ENCODE measurements around the gene CCDC194. TPM values are rescaled to one million over a fixed set of nuclear protein-coding genes. Genes with fewer than 3 reads are reported as not detected.

Gene CCDC194
- total and polyA plus RNA-seq, 7 donors, result 0.13 to 0.51 TPM; not detected in 5

DNA sequence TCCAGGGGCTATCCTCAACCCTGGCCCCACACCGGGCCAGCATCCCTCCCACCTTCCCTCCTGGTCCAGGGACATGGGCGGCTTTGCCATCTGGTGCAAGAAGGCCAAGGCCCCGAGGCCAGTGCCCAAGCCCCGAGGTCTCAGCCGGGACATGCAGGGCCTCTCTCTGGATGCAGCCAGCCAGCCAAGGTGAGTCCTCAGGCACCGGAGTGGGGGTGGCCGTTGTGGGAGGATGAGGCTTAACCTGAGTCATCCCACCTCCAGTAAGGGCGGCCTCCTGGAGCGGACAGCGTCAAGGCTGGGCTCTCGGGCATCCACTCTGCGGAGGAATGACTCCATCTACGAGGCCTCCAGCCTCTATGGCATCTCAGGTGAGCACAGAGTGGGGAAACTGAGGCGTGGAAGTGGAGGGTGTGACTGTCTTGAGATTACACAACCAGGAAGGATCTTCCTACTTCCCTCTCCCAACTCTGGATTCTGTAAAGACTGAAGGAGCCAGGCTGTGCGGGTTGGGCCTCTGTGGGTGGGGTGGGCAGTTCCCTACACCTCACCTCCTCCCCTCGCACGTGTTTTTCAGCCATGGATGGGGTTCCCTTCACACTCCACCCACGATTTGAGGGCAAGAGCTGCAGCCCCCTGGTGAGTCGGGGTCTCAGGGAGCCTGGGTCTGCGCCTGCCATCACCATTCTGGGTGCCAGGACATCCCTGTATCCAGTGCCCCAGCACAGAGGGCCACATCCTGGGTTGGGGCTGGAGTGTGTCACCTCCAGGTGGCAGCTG lies 29.6 kb upstream of the CCDC194 start:
- H3K4me1 ChIP-seq, result peaks cover 5% of the 10 kb centered on the region
- no peak overlapping the region for H3K27ac ChIP-seq
- 89 to 95% (median 92%) methylated on average over 20 of the region's 20 CpGs for WGBS, 3 donors
- no peaks in the 10 kb centered on the region for H3K27me3 ChIP-seq (ENCODE audit: insufficient read depth in 3 of 3, low read length in 2 of 3)
- TF ChIP-seq, protein P1, sequence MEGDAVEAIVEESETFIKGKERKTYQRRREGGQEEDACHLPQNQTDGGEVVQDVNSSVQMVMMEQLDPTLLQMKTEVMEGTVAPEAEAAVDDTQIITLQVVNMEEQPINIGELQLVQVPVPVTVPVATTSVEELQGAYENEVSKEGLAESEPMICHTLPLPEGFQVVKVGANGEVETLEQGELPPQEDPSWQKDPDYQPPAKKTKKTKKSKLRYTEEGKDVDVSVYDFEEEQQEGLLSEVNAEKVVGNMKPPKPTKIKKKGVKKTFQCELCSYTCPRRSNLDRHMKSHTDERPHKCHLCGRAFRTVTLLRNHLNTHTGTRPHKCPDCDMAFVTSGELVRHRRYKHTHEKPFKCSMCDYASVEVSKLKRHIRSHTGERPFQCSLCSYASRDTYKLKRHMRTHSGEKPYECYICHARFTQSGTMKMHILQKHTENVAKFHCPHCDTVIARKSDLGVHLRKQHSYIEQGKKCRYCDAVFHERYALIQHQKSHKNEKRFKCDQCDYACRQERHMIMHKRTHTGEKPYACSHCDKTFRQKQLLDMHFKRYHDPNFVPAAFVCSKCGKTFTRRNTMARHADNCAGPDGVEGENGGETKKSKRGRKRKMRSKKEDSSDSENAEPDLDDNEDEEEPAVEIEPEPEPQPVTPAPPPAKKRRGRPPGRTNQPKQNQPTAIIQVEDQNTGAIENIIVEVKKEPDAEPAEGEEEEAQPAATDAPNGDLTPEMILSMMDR (IDR thresholded peaks at IDR 0.05), result no peak
- ATAC-seq (no peak), DNase-seq (no peak)
- H3K9me3 ChIP-seq, result no peaks in the 10 kb centered on the region
- intact Hi-C loops (cut with DNase I), result no loop called here
- H3K4me3 ChIP-seq, result no peak overlapping the region
- peaks cover 0 to 11% of the 10 kb centered on the region in 2 donors for H3K36me3 ChIP-seq (ENCODE audit: insufficient read depth in 1 of 2, low read depth in 1 of 2)

DNA sequence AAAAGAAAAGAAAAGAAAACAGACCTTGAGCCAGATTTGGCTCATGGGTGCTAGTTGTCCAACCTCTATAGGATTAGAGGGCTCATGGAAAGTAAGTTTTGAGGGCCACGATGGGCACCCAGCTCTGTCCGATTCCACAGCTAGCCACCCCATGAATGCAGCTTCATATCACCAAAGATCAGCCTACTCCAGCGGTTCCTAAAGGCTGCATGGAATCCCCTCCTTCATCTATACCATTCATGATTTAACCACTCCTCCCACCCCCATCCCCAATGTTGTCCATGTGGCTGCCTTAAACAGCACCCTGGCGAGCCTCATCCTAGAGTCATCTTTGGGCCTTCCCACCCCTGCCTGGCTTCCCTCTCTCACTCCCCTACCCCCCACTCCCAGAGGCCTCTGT lies 27.9 kb upstream of the CCDC194 start:
- Histone ChIP-seq H3K9me3 (no peaks in the 10 kb centered on the region), H3K27ac (no peak overlapping the region), H3K4me3 (no peak overlapping the region), H3K36me3 (ENCODE audit: insufficient read depth in 1 of 2, low read depth in 1 of 2) (peaks cover 0 to 11% of the 10 kb centered on the region in 2 donors), H3K4me1 (peaks cover 5% of the 10 kb centered on the region), H3K27me3 (ENCODE audit: insufficient read depth in 3 of 3, low read length in 2 of 3) (peaks cover 0 to 4% (median 0%) of the 10 kb centered on the region in 3 donors)
- WGBS, 3 donors, result 93 to 97% (median 96%) methylated on average over 4 of the region's 4 CpGs
- intact Hi-C loops (cut with DNase I), result no loop called here
- TF ChIP-seq, protein P1 (IDR thresholded peaks at IDR 0.05), result no peak
- ATAC-seq (no peak), DNase-seq (no peak)

DNA sequence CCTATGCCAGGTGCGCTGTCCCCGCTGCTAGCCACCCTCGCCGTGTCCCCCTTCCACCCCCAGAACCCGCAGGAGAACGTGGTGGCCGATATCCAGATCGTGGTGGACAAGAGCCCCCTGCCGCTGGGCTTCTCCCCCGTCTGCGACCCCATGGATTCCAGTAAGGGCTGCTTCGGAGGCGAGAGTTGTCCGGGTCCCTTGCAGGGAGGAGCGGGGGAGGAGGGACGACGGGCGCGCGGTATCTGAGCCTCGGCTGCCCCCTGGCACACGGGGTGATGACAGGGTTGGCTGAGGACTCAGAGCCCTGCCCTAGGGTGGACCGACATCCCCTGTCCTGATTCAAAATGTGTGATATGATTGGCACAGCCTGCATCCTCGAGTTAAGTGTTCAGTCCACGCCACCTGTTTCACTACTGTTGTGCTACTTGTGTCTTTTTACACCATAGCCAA lies 26.5 kb upstream of the CCDC194 start:
- peak overlapping the region; percentile 95 for H3K4me3 ChIP-seq
- peaks cover 0 to 11% of the 10 kb centered on the region in 2 donors for H3K36me3 ChIP-seq (ENCODE audit: insufficient read depth in 1 of 2, low read depth in 1 of 2)
- ATAC-seq, result peak; percentile 15 to 35 (median 22)
- H3K27me3 ChIP-seq (ENCODE audit: insufficient read depth in 3 of 3, low read length in 2 of 3), result peaks cover 0 to 18% (median 0%) of the 10 kb centered on the region in 3 donors
- H3K27ac ChIP-seq, result peak overlapping the region; percentile 67
- TF ChIP-seq, protein P1 (IDR thresholded peaks at IDR 0.05), result no peak
- no peaks in the 10 kb centered on the region for H3K9me3 ChIP-seq
- intact Hi-C loops (cut with DNase I), result no loop called here
- WGBS, 3 donors, result 4 to 7% (median 7%) methylated on average over 23 to 25 of the region's 25 CpGs
- peaks cover 5% of the 10 kb centered on the region for H3K4me1 ChIP-seq
- peak; percentile 42 to 64 for DNase-seq

DNA sequence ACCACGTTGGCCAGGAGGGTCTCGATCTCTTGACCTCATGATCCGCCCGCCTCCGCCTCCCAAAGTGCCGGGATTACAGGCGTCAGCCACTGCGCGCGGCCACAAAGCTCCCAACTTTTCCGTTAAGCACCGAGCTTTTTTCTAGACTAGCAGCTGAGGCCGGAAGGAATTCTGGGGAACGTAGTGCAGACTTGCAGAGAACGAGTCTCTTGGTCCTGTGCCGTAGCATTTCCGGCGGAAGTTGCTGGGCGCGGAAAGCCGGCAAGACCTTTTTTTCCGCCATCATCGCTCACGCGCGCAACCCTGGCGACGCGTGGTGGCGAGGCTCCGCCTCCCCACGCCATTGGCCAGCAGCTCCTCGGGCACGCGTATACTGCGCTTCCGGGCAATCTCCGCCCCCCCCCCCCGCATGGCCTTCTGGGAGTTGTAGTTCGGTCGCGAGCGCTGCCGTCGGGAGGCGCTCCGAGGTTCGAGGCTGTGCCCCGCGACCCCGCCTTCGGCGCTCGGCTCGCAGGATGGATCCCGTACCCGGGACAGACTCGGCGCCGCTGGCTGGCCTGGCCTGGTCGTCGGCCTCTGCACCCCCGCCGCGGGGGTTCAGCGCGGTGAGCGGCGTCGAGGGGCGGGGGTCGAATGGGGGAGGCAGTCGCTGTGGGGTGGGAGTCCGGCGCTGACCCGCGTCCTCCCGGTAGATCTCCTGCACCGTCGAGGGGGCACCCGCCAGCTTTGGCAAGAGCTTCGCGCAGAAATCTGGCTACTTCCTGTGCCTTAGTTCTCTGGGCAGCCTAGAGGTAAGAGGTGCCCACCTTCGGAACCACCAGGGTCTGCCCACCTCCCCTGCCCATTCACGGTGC lies 25.9 kb upstream of the CCDC194 start, which contains the start of gene MVB12A:
Gene MVB12A, plus strand, starts transcription at position 427 of the 854 bp plus-strand sequence. Its CDS starts 89 bp downstream, at position 516.
- H3K9me3 ChIP-seq, result no peaks in the 10 kb centered on the region
- peak; percentile 98 to 99 for DNase-seq
- ATAC-seq, result peak; percentile 97 to 99 (median 98)
- H3K4me3 ChIP-seq, result peak within 1 kb of the TSS; percentile 95
- H3K4me1 ChIP-seq, result peaks cover 5% of the 10 kb centered on the region
- intact Hi-C loops (cut with DNase I), result no loop called here
- 0% methylated on average over 69 to 85 of the region's 85 CpGs for WGBS, 3 donors
- TF ChIP-seq, protein P1 (IDR thresholded peaks at IDR 0.05), result no peak
- peaks cover 0 to 22% (median under 1%) of the 10 kb centered on the region in 3 donors for H3K27me3 ChIP-seq (ENCODE audit: insufficient read depth in 3 of 3, low read length in 2 of 3)
- peaks cover 0 to 11% of the 10 kb centered on the region in 2 donors for H3K36me3 ChIP-seq (ENCODE audit: insufficient read depth in 1 of 2, low read depth in 1 of 2)
- peak within 1 kb of the TSS; percentile 89 for H3K27ac ChIP-seq
